Keratinocyte (primary cell): ENCODE data around the gene VTI1A. TPM values are rescaled to one million over a fixed set of nuclear protein-coding genes. Genes with fewer than 3 reads are reported as not detected.

Experiments used
- DNase-seq: peaks from one replicate; pipeline ENCODE4 v3.0.0-alpha.2; 2011; ENCODE audit warnings: low read depth, missing footprints, low spot score
- FAIRE-seq: peaks from 2 replicates; lab custom pipeline; 2011; peaks lifted over from hg19 to GRCh38; lab: Jason Lieb, UNC
- H2AFZ ChIP-seq: 2 replicates; pipeline ENCODE4 v1.6.0; 2012; ENCODE audit warnings: low read length, control low read depth, inconsistent platforms; ENCODE audit not compliant: control insufficient read depth
- H3K27ac ChIP-seq: 2 replicates; pipeline ENCODE4 v1.5.1; 2011; ENCODE audit warnings: low read length; ENCODE audit not compliant: control insufficient read depth, insufficient read depth
- H3K27me3 ChIP-seq: 3 replicates; pipeline ENCODE4 v1.6.0; 2011; ENCODE audit warnings: low read length; ENCODE audit not compliant: control insufficient read depth, insufficient read depth; ENCODE audit errors: extremely low read depth
- H3K36me3 ChIP-seq, 2 experiments: 2 replicates in 1 of 2; 3 replicates in 1 of 2; pipeline ENCODE4 v1.5.1; 2011; ENCODE audit warnings: low read length in 2 of 2, mild to moderate bottlenecking in 1 of 2; ENCODE audit not compliant: control insufficient read depth in 2 of 2, insufficient read depth in 2 of 2; ENCODE audit errors: extremely low read depth in 1 of 2
- H3K4me1 ChIP-seq: 3 replicates; pipeline ENCODE4 v1.5.1; 2011; ENCODE audit warnings: low read length; ENCODE audit not compliant: control insufficient read depth, insufficient read depth; ENCODE audit errors: extremely low read depth
- H3K4me2 ChIP-seq: 3 replicates; pipeline ENCODE4 v1.6.0; 2011; ENCODE audit warnings: low read depth, low read length; ENCODE audit not compliant: control insufficient read depth, insufficient read depth; ENCODE audit errors: extremely low read depth
- H3K4me3 ChIP-seq, 3 experiments: fragments of 200-600 bp in 1 of 3; sonication (generic) in 1 of 3; 2 replicates in 2 of 3; 3 replicates in 1 of 3; pipeline ENCODE4 v1.5.1; 2011 to 2016; ENCODE audit warnings: low read length in 3 of 3, mild to moderate bottlenecking in 3 of 3, control low read depth in 2 of 3, inconsistent platforms in 1 of 3, low read depth in 1 of 3, mixed read lengths in 1 of 3, mixed run types in 1 of 3, moderate library complexity in 1 of 3; ENCODE audit not compliant: control insufficient read depth in 2 of 3, insufficient read depth in 2 of 3; ENCODE audit errors: extremely low read depth in 1 of 3
- H3K79me2 ChIP-seq: 2 replicates; pipeline ENCODE4 v1.6.0; 2012; ENCODE audit warnings: low read length; ENCODE audit not compliant: control insufficient read depth, insufficient read depth
- H3K9ac ChIP-seq: 3 replicates; pipeline ENCODE4 v1.6.0; 2011; ENCODE audit warnings: low read length; ENCODE audit not compliant: control insufficient read depth, insufficient read depth; ENCODE audit errors: extremely low read depth
- H3K9me1 ChIP-seq: 3 replicates; pipeline ENCODE4 v1.6.0; 2011; ENCODE audit warnings: low read length; ENCODE audit not compliant: control insufficient read depth, insufficient read depth; ENCODE audit errors: extremely low read depth
- H3K9me3 ChIP-seq: 2 replicates; pipeline ENCODE4 v1.5.1; 2012; ENCODE audit warnings: low read depth, low read length; ENCODE audit not compliant: control insufficient read depth
- H4K20me1 ChIP-seq: 3 replicates; pipeline ENCODE4 v1.6.0; 2011; ENCODE audit warnings: low read length; ENCODE audit not compliant: control insufficient read depth, insufficient read depth; ENCODE audit errors: extremely low read depth
- CTCF ChIP-seq, 3 experiments: IDR thresholded peaks in 1 of 3; conservative IDR thresholded peaks in 1 of 3; optimal IDR thresholded peaks in 1 of 3; 2 replicates in 2 of 3; 3 replicates in 1 of 3; pipeline versions ENCODE3 to v1.5.1; 2011; ENCODE audit warnings: low read length in 3 of 3, mild to moderate bottlenecking in 3 of 3, moderate library complexity in 2 of 3, control low read depth in 1 of 3, inconsistent platforms in 1 of 3; ENCODE audit not compliant: insufficient read depth in 2 of 3; ENCODE audit errors: extremely low read depth in 1 of 3
- EZH2 ChIP-seq: IDR thresholded peaks from one replicate; pipeline ENCODE4 v1.6.1; 2012; ENCODE audit warnings: inconsistent platforms, mild to moderate bottlenecking, low read length, moderate library complexity
- dilution Hi-C: fragments of 300-500 bp; cut with MboI; formaldehyde crosslinking; loops from one replicate; pipeline ENCODE4 v1.7.0; 2020; ENCODE audit warnings: low sequenced_read_pairs; ENCODE audit not compliant: extremely low pct_ligation_motif_present
- polyA plus RNA-seq, 5 experiments: library from polyadenylated mRNA; depleted of rRNA in 3 of 5; stranded (reverse) in 3 of 5; stranded (forward) in 1 of 5; unstranded in 1 of 5; fragments of >200 nt; gene quantifications; 1 replicate in 1 of 5; 2 replicates in 3 of 5; 3 replicates in 1 of 5; pipeline versions ENCODE4 v1.2.1 to v1.2.3, GENCODE V29; 2011 to 2012; ENCODE audit warnings: missing spikeins in 2 of 5, low read depth in 1 of 5, low replicate concordance in 1 of 5

VTI1A gene
- polyA plus RNA-seq, 1 donor (not counting 4 experiments of a cell fraction or from before 2014, with no cell fraction given), result 18.5 TPM

GRCh38 chr10:112644265-112644645 is 197.2 kb downstream of the VTI1A start:
- DNase-seq, result no peak
- H3K79me2 ChIP-seq, result no peaks in the 10 kb centered on the region
- H3K9me1 ChIP-seq, result no peaks in the 10 kb centered on the region
- H3K27me3 ChIP-seq, result no peaks in the 10 kb centered on the region
- H3K27ac ChIP-seq, result no peak overlapping the region
- H3K9me3 ChIP-seq, result no peaks in the 10 kb centered on the region
- H3K4me2 ChIP-seq, result no peak overlapping the region
- H3K9ac ChIP-seq, result no peak overlapping the region
- FAIRE-seq, result no peak
- H3K4me1 ChIP-seq, result no peaks in the 10 kb centered on the region
- H3K36me3 ChIP-seq, result no peaks in the 10 kb centered on the region
- dilution Hi-C loops, result no loop called here
- H2AFZ ChIP-seq, result no peak overlapping the region
- no peak for TF ChIP-seq EZH2
- no peak for TF ChIP-seq CTCF (optimal IDR thresholded peaks at IDR 0.05 in 1 of 3, IDR thresholded peaks at IDR 0.05 in 1 of 3, conservative IDR thresholded peaks at IDR 0.05 in 1 of 3; ENCODE audit: extremely low read depth in 1 of 3, insufficient read depth in 2 of 3, low read length in 3 of 3)
- no peak overlapping the region for H3K4me3 ChIP-seq
- no peaks in the 10 kb centered on the region for H4K20me1 ChIP-seq

- Histone ChIP-seq H3K9me1 (no peaks in the 10 kb centered on the region), H3K27me3 (no peaks in the 10 kb centered on the region), H3K9ac (no peak overlapping the region), H2AFZ (no peak overlapping the region), H3K4me3 (no peak overlapping the region), H3K4me1 (peaks cover 5% of the 10 kb centered on the region), H3K4me2 (no peak overlapping the region), H3K9me3 (no peaks in the 10 kb centered on the region), H3K27ac (no peak overlapping the region), H3K36me3 (no peaks in the 10 kb centered on the region), H4K20me1 (no peaks in the 10 kb centered on the region), H3K79me2 (no peaks in the 10 kb centered on the region)
- FAIRE-seq, result no peak
- no peak for TF ChIP-seq CTCF (optimal IDR thresholded peaks at IDR 0.05 in 1 of 3, IDR thresholded peaks at IDR 0.05 in 1 of 3, conservative IDR thresholded peaks at IDR 0.05 in 1 of 3; ENCODE audit: extremely low read depth in 1 of 3, insufficient read depth in 2 of 3, low read length in 3 of 3)
- no peak for TF ChIP-seq EZH2
- dilution Hi-C loops, result no loop called here
- DNase-seq, result no peak
Observed at GRCh38 chr10:112649006-112649821, 202.2 kb downstream of the VTI1A start.
